Pancreas (tissue), 10 donors: ENCODE results near the gene CLIC5. TPM values are rescaled to one million over a fixed set of nuclear protein-coding genes. Genes with fewer than 3 reads are reported as not detected.

Source experiments
- ATAC-seq, 4 donors: fragments of 200-7000 bp; cut with Tn5 transposase; one replicate each; pipeline versions ENCODE4 v1.8.0 to v1.9.1; 2020; ENCODE audit warnings: mild to moderate bottlenecking in 4 of 4, moderate library complexity in 4 of 4
- DNase-seq, 6 donors: peaks; one replicate each; pipeline ENCODE4 v3.0.0-alpha.2; 2020
- FAIRE-seq: peaks from 2 replicates; lab custom pipeline; 2012; peaks lifted over from hg19 to GRCh38; lab: Jason Lieb, UNC
- H3K27ac ChIP-seq, 4 donors: fragments of 200-600 bp; sonication (generic); 1 replicate in 3 of 4; 2 replicates in 1 of 4; pipeline versions ENCODE4 v1.5.0 to v1.8.0; 2020
- H3K27me3 ChIP-seq, 4 donors: fragments of 200-600 bp; one replicate each; pipeline ENCODE4 v1.8.0; 2021
- H3K36me3 ChIP-seq, 3 donors: fragments of 200-600 bp; sonication (generic) in 1 of 3; one replicate each; pipeline versions ENCODE4 v1.5.0 to v1.8.0; 2020 to 2021
- H3K4me1 ChIP-seq, 3 donors: fragments of 200-600 bp; one replicate each; pipeline ENCODE4 v1.8.0; 2021
- H3K4me3 ChIP-seq, 4 donors: fragments of 200-600 bp; sonication (generic) in 2 of 4; one replicate each; pipeline versions ENCODE4 v1.5.0 to v1.8.0; 2020 to 2021
- H3K9me3 ChIP-seq, 4 donors: fragments of 200-600 bp; one replicate each; pipeline ENCODE4 v1.8.0; 2021
- WGBS, 2 donors: extraction: QIAGEN DNeasy Blood & Tissue Kit; methylation state at CpG; one replicate each; pipeline ENCODE4 v1.1.7; 2013; 5-methylcytosine and 5-hydroxymethylcytosine counted together
- intact Hi-C, 3 donors: fragments of 100-400 bp; cut with DNase I; formaldehyde crosslinking; loops; one replicate each; pipeline versions ENCODE4 v1.11.1 to v1.14.2; 2022
- polyA plus RNA-seq, 2 donors: library from polyadenylated mRNA; stranded (reverse); fragments of 200-250 nt; gene quantifications; one replicate each; pipeline ENCODE4 v1.2.3, GENCODE V29; 2013
- total RNA-seq, 6 donors: library from RNA; stranded (reverse); fragmentation: NEBNext Ultra II Directional in 4 of 6; extraction: Animal tissue kit (Norgen Biotek cat#: 25700) in 4 of 6; gene quantifications; one replicate each; pipeline versions ENCODE4 v1.2.1 to v1.2.4, GENCODE V29; 2021 to 2023
- TF ChIP-seq, protein P1 (sequence below), 4 donors: fragments of 200-600 bp; sonication (generic) in 3 of 4; IDR thresholded peaks; one replicate each; pipeline versions ENCODE4 v1.5.0 to v1.8.0; 2021; ENCODE audit warnings: antibody characterized with exemption in 4 of 4
- donor health status: healthy with polysubstance abuse.
- donor health status: DM: no; HTN: no; CAD: no; lungs with moderate emphysema.
- donor health status: DM: no; HTN: no; CAD: no.
- donor health status: control.
- donor health status: control.
- donor health status: Bipolar disorder and iron deficiency.
- donor health status: DM: yes; HTN: yes; CAD: no.
- donor health status: DM: no; HTN: no; CAD: no.
- donor health status: DM: no; HTN: no; CAD: no.
- donor health status: DM: yes; HTN: yes; CAD: no.

CLIC5 gene
- total and polyA plus RNA-seq, 8 donors, result 0.53 to 2.1 (median 1.3) TPM

DNA sequence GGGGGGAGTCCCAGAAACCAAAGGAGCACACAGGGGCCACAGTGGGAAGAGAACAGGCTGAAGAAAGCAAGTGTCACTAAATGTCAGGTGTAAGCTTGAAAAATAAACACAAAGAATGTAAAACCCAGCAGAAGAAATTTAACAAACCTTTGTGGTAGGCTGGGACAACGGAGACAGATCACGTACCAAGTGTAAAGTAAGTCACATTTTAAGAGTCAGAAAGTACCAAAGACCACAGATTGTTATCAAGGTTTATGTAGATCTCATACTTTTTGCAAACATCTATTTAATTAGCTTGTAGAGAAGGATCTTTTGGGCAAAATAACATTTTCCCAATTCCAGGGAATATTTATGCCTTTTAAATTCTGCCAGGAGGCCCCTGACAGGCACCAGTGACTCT is 1.6 kb downstream of the CLIC5 start:
- FAIRE-seq (no peak), DNase-seq (no peak), ATAC-seq (no peak)
- H3K27ac ChIP-seq, result no peak overlapping the region
- H3K9me3 ChIP-seq, result no peaks in the 10 kb centered on the region
- TF ChIP-seq, protein P1, sequence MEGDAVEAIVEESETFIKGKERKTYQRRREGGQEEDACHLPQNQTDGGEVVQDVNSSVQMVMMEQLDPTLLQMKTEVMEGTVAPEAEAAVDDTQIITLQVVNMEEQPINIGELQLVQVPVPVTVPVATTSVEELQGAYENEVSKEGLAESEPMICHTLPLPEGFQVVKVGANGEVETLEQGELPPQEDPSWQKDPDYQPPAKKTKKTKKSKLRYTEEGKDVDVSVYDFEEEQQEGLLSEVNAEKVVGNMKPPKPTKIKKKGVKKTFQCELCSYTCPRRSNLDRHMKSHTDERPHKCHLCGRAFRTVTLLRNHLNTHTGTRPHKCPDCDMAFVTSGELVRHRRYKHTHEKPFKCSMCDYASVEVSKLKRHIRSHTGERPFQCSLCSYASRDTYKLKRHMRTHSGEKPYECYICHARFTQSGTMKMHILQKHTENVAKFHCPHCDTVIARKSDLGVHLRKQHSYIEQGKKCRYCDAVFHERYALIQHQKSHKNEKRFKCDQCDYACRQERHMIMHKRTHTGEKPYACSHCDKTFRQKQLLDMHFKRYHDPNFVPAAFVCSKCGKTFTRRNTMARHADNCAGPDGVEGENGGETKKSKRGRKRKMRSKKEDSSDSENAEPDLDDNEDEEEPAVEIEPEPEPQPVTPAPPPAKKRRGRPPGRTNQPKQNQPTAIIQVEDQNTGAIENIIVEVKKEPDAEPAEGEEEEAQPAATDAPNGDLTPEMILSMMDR (IDR thresholded peaks at IDR 0.05), result no peak
- no peaks in the 10 kb centered on the region for H3K36me3 ChIP-seq
- H3K4me1 ChIP-seq, result no peaks in the 10 kb centered on the region
- intact Hi-C loops, result no loop called here
- WGBS, 2 donors, result 93 to 94% methylated on average over 2 of the region's 2 CpGs
- peak overlapping the region in 1 of 4 donors; percentile 64 for H3K4me3 ChIP-seq
- peaks cover 0 to 3% (median 1%) of the 10 kb centered on the region in 4 donors for H3K27me3 ChIP-seq

DNA sequence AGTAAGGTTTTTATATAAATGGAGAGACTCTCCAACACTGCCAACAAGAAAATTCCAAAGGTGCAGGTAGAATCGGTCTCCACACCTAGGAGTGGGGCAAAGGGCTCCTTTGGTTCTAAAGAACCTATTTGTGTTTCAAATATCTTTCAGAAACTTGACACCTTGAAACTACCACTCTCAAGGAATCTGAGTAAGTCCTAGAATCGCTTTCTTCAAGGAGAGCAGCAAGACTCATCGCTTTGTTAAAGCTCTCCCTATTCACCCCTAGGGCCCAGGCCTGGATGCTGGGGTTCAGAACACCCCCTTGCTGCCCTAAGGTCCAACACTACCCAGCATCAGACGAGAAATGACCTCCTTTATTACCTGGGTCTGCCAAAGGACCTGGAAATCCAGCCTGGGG is 2.0 kb downstream of the CLIC5 start:
- intact Hi-C loops, result no loop called here
- Histone ChIP-seq H3K4me1 (no peaks in the 10 kb centered on the region), H3K27ac (no peak overlapping the region), H3K9me3 (no peaks in the 10 kb centered on the region), H3K36me3 (no peaks in the 10 kb centered on the region), H3K27me3 (peaks cover 0 to 3% (median 1%) of the 10 kb centered on the region in 4 donors), H3K4me3 (no peak overlapping the region)
- TF ChIP-seq, protein P1 (IDR thresholded peaks at IDR 0.05), result no peak
- ATAC-seq (no peak), FAIRE-seq (no peak), DNase-seq (no peak)
- WGBS, 2 donors, result 88 to 93% methylated on average over 4 of the region's 4 CpGs

DNA sequence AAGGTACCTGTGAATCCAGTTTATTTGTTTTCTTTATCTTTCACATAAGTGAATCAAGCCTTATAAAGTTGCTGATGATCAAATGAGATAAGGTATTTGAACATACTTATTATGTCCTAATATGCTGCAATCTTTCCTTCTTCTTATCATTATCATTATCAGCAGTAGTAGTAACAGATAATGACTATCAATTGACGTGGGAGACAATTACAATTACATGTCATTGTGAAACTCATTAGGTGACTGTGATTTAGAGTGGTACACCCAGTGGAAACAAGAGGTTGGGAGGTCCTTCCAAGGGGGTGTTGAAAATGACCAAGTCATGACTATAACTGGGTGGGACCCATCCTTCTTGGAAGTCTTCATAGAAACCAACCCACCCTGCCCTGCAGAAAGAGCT is 2.8 kb downstream of the CLIC5 start:
- FAIRE-seq, result no peak
- intact Hi-C loops, result no loop called here
- H3K36me3 ChIP-seq, result no peaks in the 10 kb centered on the region
- H3K27me3 ChIP-seq, result peaks cover 0 to 3% (median 0%) of the 10 kb centered on the region in 4 donors
- no peaks in the 10 kb centered on the region for H3K9me3 ChIP-seq
- no peak for DNase-seq
- no peaks in the 10 kb centered on the region for H3K4me1 ChIP-seq
- TF ChIP-seq, protein P1 (IDR thresholded peaks at IDR 0.05), result no peak
- WGBS, 2 donors, result 58 to 65% methylated on average over 1 of the region's 1 CpG
- no peak overlapping the region for H3K4me3 ChIP-seq
- no peak overlapping the region for H3K27ac ChIP-seq
- ATAC-seq, result no peak

DNA sequence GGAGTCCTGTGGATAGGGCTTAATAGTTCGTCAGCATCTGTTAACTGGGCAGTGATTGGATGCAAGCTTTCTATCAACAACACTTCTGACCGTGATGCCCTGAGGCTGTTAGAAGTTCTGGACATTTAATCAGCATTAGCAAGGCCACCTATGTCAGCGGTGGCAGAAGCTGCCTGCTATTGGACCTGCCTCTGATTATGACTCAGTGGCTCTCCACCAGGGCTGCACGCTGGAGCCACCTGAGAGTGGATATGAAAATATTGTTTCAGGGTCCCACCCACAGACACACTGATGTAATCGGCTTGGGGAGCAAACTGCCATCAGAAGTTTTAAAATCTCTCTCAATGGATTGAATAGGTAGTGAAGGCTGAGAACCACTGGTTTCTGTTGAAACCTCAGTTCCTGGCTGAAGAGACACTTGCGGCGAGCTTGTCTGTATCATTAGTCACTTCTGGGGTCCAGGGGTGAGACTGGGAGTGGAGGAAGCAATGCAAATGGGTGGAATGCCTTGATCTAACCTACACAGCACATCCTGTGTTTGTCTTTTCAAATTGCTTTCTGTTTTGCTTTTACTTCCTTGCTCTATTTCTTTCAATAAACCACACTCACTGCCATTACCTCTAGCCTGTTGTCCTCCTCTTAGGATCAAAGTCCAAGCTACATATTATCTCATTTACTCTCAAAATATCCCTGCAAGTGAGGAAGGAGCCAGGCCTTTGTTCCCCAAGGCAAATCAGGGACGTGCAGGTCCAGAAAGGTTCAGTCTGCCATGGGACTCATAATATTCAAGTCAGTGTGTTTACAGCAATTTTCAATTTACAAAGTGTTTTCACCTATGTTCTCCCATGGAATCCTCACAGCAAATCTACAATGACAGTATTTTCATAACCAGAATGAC is 4.2 kb downstream of the CLIC5 start:
- 79 to 87% methylated on average over 8 of the region's 8 CpGs for WGBS, 2 donors
- FAIRE-seq (no peak), DNase-seq (no peak), ATAC-seq (peak in 3 of 4 donors; percentile 15 to 55 (median 32))
- Histone ChIP-seq H3K4me1 (no peaks in the 10 kb centered on the region), H3K9me3 (no peaks in the 10 kb centered on the region), H3K27ac (peak overlapping the region in 1 of 4 donors; percentile 4), H3K36me3 (no peaks in the 10 kb centered on the region), H3K27me3 (no peaks in the 10 kb centered on the region), H3K4me3 (no peak overlapping the region)
- intact Hi-C loops, result no loop called here
- TF ChIP-seq, protein P1 (IDR thresholded peaks at IDR 0.05), result no peak

DNA sequence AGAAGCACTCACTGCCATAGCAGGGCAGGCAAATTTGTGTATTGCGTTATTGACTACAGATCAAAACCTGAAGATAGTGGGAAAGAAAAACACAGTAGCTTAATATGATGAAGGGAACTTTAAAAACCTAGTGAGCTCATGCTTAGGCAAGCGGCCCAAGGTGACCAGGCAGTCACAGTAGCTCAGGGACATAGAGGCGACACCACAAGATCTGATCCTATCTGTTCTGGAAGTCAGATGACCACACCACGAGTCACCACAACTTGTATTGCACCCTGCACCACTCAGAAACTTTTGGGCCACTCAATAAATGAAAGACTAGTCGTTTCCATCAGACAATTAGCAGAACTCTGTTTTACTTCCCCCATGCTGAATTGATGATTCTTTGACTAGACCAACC is 4.9 kb downstream of the CLIC5 start:
- intact Hi-C loops, result no loop called here
- Histone ChIP-seq H3K27me3 (no peaks in the 10 kb centered on the region), H3K4me3 (no peak overlapping the region), H3K36me3 (no peaks in the 10 kb centered on the region), H3K9me3 (no peaks in the 10 kb centered on the region), H3K27ac (no peak overlapping the region), H3K4me1 (no peaks in the 10 kb centered on the region)
- TF ChIP-seq, protein P1 (IDR thresholded peaks at IDR 0.05), result no peak
- ATAC-seq, result no peak
- 76 to 84% methylated on average over 5 of the region's 5 CpGs for WGBS, 2 donors
- no peak for DNase-seq
- no peak for FAIRE-seq
